ENCODE results near the gene SKIC8.

SKIC8 gene

DNA sequence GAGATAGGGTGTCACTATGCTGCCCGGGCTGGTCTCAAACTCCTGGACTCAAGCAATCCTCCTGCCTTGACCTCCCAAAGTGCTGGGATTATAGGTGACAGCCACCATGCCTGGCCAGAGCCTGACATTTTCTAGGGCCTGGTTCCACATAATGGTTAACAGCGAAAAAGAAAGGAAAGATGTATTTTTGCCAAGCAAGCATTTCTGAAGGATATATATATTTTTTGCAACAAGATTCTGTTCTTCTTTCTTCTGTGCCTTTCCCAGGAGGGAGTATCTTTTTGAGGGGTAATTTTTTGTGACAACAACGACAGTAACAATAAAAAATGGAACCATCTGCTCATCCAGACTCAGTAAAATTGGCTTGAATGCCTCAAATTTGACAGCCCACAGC lies 43.4 kb downstream of the SKIC8 start:
- Histone ChIP-seq H3K4ac (ENCODE audit: low read depth, low read length) (no peak overlapping the region), H3K9ac (ENCODE audit: low read length) (no peak overlapping the region), H3K9me3 (ENCODE audit: insufficient read depth, low read depth, low read length) (peaks cover 1% of the 10 kb centered on the region), H3K18ac (ENCODE audit: low read length) (no peak overlapping the region), H4K12ac (ENCODE audit: low read depth, low read length) (no peak overlapping the region), H2AFZ (ENCODE audit: insufficient read depth, low read length, poor library complexity) (no peak overlapping the region), H3K79me1 (ENCODE audit: low read length) (no peaks in the 10 kb centered on the region), H3K27ac (ENCODE audit: low read depth, low read length) (no peak overlapping the region), H3K36me3 (ENCODE audit: control insufficient read depth in 1 of 2, insufficient read depth in 2 of 2, low read length in 2 of 2) (no peaks in the 10 kb centered on the region), H3K79me2 (ENCODE audit: control insufficient read depth, insufficient read depth, low read length, poor library complexity) (no peaks in the 10 kb centered on the region), H3K4me2 (ENCODE audit: low read length) (no peak overlapping the region), H2BK5ac (ENCODE audit: low read depth, low read length, poor library complexity) (no peak overlapping the region), H3K23ac (ENCODE audit: low read length) (no peak overlapping the region), H4K91ac (ENCODE audit: low read depth, low read length) (no peak overlapping the region), H3K4me1 (ENCODE audit: control insufficient read depth in 1 of 2, insufficient read depth in 2 of 2, low read length in 2 of 2) (peaks cover 0 to 4% of the 10 kb centered on the region in 2 experiments), H3K14ac (ENCODE audit: low read length) (no peak overlapping the region), H2AK5ac (ENCODE audit: low read length) (no peak overlapping the region), H2BK120ac (ENCODE audit: insufficient read depth, low read length, poor library complexity) (no peak overlapping the region), H2BK12ac (ENCODE audit: low read length) (no peak overlapping the region), H3K4me3 (ENCODE audit: low read depth, low read length) (no peak overlapping the region), H4K8ac (ENCODE audit: low read depth, low read length) (no peak overlapping the region), H3K27me3 (ENCODE audit: insufficient read depth, low read length) (no peaks in the 10 kb centered on the region)
- WGBS (ENCODE audit: extremely low coverage, insufficient coverage, insufficient read length) = no CpG with 5 or more reads among the region's 3 CpGs
- DNase-seq = no peak

DNA sequence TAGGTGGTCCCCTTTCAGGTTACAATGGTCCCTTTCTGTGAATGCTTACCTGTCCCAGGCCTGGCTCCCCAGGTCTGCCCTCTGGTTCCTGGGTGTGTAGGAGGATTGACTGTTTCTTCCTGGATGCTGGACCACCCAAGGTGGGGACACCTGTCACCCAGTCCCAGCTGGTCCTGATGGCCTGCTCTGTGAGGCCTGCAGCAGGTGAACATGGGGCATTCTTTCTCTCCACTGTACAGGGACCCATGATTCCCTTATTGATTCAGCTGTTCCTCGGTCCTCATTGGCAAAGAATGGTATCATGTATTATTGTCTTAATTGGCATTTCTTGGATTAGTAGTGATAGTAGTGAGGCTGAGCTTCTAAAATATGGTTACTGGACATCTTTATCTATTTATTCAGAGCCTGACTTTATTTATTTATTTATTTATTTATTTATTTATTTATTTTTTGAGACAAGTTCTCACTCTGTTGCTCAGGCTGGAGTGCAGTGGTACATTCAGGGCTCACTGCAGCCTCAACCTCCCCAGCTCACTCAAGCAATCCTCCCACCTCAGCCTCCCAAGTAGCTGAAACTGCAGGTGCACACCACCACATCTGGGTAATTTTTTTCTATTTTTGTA lies 43.9 kb downstream of the SKIC8 start:
- H3K79me2 ChIP-seq (ENCODE audit: control insufficient read depth, insufficient read depth, low read length, poor library complexity) = no peaks in the 10 kb centered on the region
- no peak overlapping the region for H2BK5ac ChIP-seq (ENCODE audit: low read depth, low read length, poor library complexity)
- no peak overlapping the region for H3K14ac ChIP-seq (ENCODE audit: low read length)
- H3K36me3 ChIP-seq (ENCODE audit: control insufficient read depth in 1 of 2, insufficient read depth in 2 of 2, low read length in 2 of 2) = no peaks in the 10 kb centered on the region
- H3K4me3 ChIP-seq (ENCODE audit: low read depth, low read length) = no peak overlapping the region
- no peak overlapping the region for H2BK120ac ChIP-seq (ENCODE audit: insufficient read depth, low read length, poor library complexity)
- no peak overlapping the region for H3K4ac ChIP-seq (ENCODE audit: low read depth, low read length)
- H3K9me3 ChIP-seq (ENCODE audit: insufficient read depth, low read depth, low read length) = peaks cover 1% of the 10 kb centered on the region
- no CpG with 5 or more reads among the region's 1 CpG for WGBS (ENCODE audit: extremely low coverage, insufficient coverage, insufficient read length)
- H4K12ac ChIP-seq (ENCODE audit: low read depth, low read length) = no peak overlapping the region
- H2BK12ac ChIP-seq (ENCODE audit: low read length) = no peak overlapping the region
- no peak overlapping the region for H2AFZ ChIP-seq (ENCODE audit: insufficient read depth, low read length, poor library complexity)
- peaks cover 0 to 4% of the 10 kb centered on the region in 2 experiments for H3K4me1 ChIP-seq (ENCODE audit: control insufficient read depth in 1 of 2, insufficient read depth in 2 of 2, low read length in 2 of 2)
- no peak overlapping the region for H3K18ac ChIP-seq (ENCODE audit: low read length)
- H3K27me3 ChIP-seq (ENCODE audit: insufficient read depth, low read length) = no peaks in the 10 kb centered on the region
- H2AK5ac ChIP-seq (ENCODE audit: low read length) = no peak overlapping the region
- no peak overlapping the region for H4K8ac ChIP-seq (ENCODE audit: low read depth, low read length)
- no peak overlapping the region for H4K91ac ChIP-seq (ENCODE audit: low read depth, low read length)
- H3K27ac ChIP-seq (ENCODE audit: low read depth, low read length) = no peak overlapping the region
- no peak overlapping the region for H3K9ac ChIP-seq (ENCODE audit: low read length)
- H3K79me1 ChIP-seq (ENCODE audit: low read length) = no peaks in the 10 kb centered on the region
- no peak overlapping the region for H3K4me2 ChIP-seq (ENCODE audit: low read length)
- DNase-seq = no peak
- H3K23ac ChIP-seq (ENCODE audit: low read length) = no peak overlapping the region

DNA sequence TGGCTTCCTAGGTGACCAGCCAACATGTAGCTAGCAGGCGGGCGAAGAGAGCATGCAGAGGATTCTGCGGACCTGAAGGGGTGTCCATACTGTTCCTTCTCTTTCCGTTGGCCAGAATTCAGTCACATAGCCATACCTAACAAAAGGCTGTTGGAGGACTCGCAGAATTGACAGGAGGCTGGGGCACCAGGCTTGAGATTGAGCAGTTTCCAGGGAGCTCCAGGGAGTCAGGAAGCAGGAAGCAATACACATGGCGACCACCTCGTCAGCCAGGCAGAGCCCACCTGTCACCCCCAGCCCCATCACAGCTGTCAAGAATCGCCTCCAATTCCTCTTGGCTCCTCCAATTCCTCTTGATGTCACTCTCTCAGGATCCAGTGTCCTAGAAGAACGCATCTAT lies 48.3 kb downstream of the SKIC8 start:
- H3K9ac ChIP-seq (ENCODE audit: low read length) = no peak overlapping the region
- no peak overlapping the region for H3K4ac ChIP-seq (ENCODE audit: low read depth, low read length)
- H4K91ac ChIP-seq (ENCODE audit: low read depth, low read length) = no peak overlapping the region
- H2BK12ac ChIP-seq (ENCODE audit: low read length) = no peak overlapping the region
- no peak overlapping the region for H3K14ac ChIP-seq (ENCODE audit: low read length)
- no peaks in the 10 kb centered on the region for H3K79me1 ChIP-seq (ENCODE audit: low read length)
- H2BK120ac ChIP-seq (ENCODE audit: insufficient read depth, low read length, poor library complexity) = no peak overlapping the region
- no peak overlapping the region for H3K4me2 ChIP-seq (ENCODE audit: low read length)
- H3K18ac ChIP-seq (ENCODE audit: low read length) = no peak overlapping the region
- no peak overlapping the region for H3K27ac ChIP-seq (ENCODE audit: low read depth, low read length)
- H3K23ac ChIP-seq (ENCODE audit: low read length) = no peak overlapping the region
- H2BK5ac ChIP-seq (ENCODE audit: low read depth, low read length, poor library complexity) = no peak overlapping the region
- no peak for DNase-seq
- H3K4me3 ChIP-seq (ENCODE audit: low read depth, low read length) = no peak overlapping the region
- no peak overlapping the region for H2AFZ ChIP-seq (ENCODE audit: insufficient read depth, low read length, poor library complexity)
- H4K12ac ChIP-seq (ENCODE audit: low read depth, low read length) = no peak overlapping the region
- H3K27me3 ChIP-seq (ENCODE audit: insufficient read depth, low read length) = no peaks in the 10 kb centered on the region
- no peaks in the 10 kb centered on the region for H3K79me2 ChIP-seq (ENCODE audit: control insufficient read depth, insufficient read depth, low read length, poor library complexity)
- H2AK5ac ChIP-seq (ENCODE audit: low read length) = no peak overlapping the region
- no peaks in the 10 kb centered on the region for H3K9me3 ChIP-seq (ENCODE audit: insufficient read depth, low read depth, low read length)
- no peaks in the 10 kb centered on the region for H3K36me3 ChIP-seq (ENCODE audit: control insufficient read depth in 1 of 2, insufficient read depth in 2 of 2, low read length in 2 of 2)
- H3K4me1 ChIP-seq (ENCODE audit: control insufficient read depth in 1 of 2, insufficient read depth in 2 of 2, low read length in 2 of 2) = no peaks in the 10 kb centered on the region
- WGBS (ENCODE audit: extremely low coverage, insufficient coverage, insufficient read length) = no CpG with 5 or more reads among the region's 9 CpGs
- no peak overlapping the region for H4K8ac ChIP-seq (ENCODE audit: low read depth, low read length)

DNA sequence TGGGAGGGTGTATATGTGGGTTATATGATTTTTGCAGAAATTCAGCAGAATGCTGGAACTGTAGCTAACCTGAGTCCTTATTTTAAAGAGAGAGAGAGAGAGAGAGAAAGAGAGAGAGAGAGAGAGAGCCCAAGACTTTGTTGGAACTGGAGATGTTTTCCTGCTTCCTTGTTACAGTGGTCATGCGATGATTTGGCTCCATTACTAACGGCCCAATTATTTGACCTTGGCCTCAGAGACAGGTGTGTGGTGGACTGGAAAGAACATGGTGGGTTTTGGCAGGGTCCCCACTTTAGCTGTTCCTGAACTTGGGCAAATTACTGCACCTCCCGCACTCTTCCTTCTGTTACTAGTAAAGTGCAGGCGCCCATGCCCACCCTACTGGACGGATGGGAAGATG lies 50.3 kb downstream of the SKIC8 start:
- no peak overlapping the region for H3K4me2 ChIP-seq (ENCODE audit: low read length)
- no peak overlapping the region for H3K23ac ChIP-seq (ENCODE audit: low read length)
- H3K9me3 ChIP-seq (ENCODE audit: insufficient read depth, low read depth, low read length) = peaks cover 2% of the 10 kb centered on the region
- H3K14ac ChIP-seq (ENCODE audit: low read length) = no peak overlapping the region
- H3K79me2 ChIP-seq (ENCODE audit: control insufficient read depth, insufficient read depth, low read length, poor library complexity) = no peaks in the 10 kb centered on the region
- no peak overlapping the region for H2BK5ac ChIP-seq (ENCODE audit: low read depth, low read length, poor library complexity)
- no peak overlapping the region for H2BK120ac ChIP-seq (ENCODE audit: insufficient read depth, low read length, poor library complexity)
- H3K4me3 ChIP-seq (ENCODE audit: low read depth, low read length) = no peak overlapping the region
- no peaks in the 10 kb centered on the region for H3K27me3 ChIP-seq (ENCODE audit: insufficient read depth, low read length)
- H2AK5ac ChIP-seq (ENCODE audit: low read length) = no peak overlapping the region
- no peaks in the 10 kb centered on the region for H3K36me3 ChIP-seq (ENCODE audit: control insufficient read depth in 1 of 2, insufficient read depth in 2 of 2, low read length in 2 of 2)
- no peak overlapping the region for H4K12ac ChIP-seq (ENCODE audit: low read depth, low read length)
- no peak overlapping the region for H3K27ac ChIP-seq (ENCODE audit: low read depth, low read length)
- H4K8ac ChIP-seq (ENCODE audit: low read depth, low read length) = no peak overlapping the region
- no peak for DNase-seq
- no peaks in the 10 kb centered on the region for H3K79me1 ChIP-seq (ENCODE audit: low read length)
- no peak overlapping the region for H2BK12ac ChIP-seq (ENCODE audit: low read length)
- no CpG with 5 or more reads among the region's 5 CpGs for WGBS (ENCODE audit: extremely low coverage, insufficient coverage, insufficient read length)
- no peak overlapping the region for H2AFZ ChIP-seq (ENCODE audit: insufficient read depth, low read length, poor library complexity)
- H4K91ac ChIP-seq (ENCODE audit: low read depth, low read length) = no peak overlapping the region
- peaks cover 0 to 2% of the 10 kb centered on the region in 2 experiments for H3K4me1 ChIP-seq (ENCODE audit: control insufficient read depth in 1 of 2, insufficient read depth in 2 of 2, low read length in 2 of 2)
- H3K9ac ChIP-seq (ENCODE audit: low read length) = no peak overlapping the region
- no peak overlapping the region for H3K18ac ChIP-seq (ENCODE audit: low read length)
- H3K4ac ChIP-seq (ENCODE audit: low read depth, low read length) = no peak overlapping the region

Measured in trophoblast cell (in vitro differentiated cells and primary cell).